ENCODE data around the gene MYDGF.

MYDGF gene

DNA sequence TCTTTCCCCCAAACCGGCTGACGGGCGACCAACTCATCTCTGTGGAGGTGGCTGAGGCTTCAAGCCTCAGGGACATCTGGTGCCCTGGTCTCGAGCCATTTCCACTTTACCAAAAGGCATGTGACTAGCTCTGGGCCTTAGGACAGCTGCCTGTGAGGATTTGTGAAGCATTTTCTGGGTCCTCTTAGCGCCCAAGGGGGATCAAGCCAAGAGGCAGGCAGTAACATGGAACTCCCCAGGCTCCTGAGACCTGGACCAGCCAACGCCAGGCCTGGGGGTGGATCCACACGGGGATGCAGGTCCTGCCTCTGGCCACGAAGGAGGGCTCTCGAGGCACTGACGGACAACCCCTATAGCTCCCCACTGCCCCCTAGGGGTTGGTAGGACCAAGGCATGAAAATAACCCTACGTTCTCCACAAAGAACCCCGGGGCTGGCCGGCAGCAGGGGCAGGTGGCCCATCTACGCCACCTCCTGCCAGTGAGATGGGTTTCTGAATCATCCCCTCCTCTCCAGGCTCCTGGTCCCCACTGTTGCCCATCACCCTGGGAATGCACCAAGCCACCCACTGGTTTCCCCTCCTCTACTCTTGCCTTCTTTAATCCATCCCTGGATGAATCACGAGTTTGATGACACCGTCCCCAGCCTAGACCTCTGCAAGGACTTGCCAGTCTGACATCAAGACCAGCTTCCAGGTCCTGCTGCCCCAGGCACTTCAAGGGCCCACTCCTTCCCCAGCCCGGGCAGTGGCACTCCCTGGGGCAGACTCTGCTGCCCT is 7.0 kb upstream of the MYDGF start:
- DNase-seq: peak in 5 of 56 donors; percentile 4 to 30 (median 14)

DNA sequence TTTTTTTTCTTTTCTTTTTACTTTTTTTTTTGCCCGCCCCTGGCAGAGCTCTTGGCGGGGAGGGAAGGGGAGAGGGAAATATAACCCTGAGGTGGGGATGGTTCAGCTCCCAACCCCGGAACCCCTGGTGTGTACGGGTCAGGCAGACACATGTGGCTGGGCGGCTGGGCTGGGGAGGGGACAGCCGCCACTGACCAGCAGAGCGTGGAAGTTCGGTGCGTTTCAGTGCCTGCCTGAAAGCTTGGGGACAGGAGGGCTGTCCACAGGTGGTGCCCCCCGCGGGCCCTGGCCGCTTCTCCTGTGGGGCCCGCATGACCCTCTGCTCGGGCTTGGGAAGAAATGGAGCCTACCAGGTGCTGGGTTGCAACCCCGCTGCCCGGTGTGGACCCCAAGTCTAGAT is 5.2 kb upstream of the MYDGF start:
- DNase-seq: no peak

DNA sequence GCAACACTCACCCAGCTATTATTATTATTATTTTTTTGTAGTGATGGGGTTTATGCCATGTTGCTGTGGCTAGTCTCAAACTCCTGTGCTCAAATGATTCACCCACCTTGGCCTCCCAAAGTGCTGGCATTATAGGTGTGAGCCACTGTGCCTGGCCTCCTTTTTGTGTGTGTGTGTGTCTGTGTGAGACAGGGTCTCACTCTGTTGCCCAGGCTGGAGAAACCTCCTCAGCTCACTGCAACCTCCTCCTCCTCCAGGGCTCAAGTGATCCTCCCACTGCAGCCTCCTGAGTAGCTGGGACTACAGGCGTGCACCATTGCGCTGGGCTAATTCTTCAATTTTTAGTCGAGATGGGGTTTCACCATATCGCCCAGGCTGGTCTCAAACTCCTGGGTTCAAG is 3.6 kb upstream of the MYDGF start:
- no peak for DNase-seq

DNA sequence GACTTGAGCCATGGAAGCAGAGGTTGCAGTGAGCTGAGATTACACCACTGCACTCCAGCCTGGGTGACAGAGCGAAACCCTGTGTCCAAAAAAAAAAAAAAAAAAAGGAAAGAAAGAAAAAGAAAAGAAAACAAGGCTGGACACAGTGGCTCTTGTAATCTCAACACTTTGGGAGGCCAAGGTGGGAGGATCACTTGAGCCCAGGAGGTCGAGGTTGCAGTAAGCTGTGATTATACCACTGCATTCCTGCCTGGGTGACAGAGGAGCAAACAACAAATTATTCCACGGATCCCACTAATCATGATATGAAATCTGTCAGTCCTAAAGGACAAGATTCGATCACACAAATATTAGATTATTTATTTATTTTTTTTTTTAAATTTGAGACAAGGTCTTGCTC is 3.1 kb upstream of the MYDGF start:
- no peak for DNase-seq

DNA sequence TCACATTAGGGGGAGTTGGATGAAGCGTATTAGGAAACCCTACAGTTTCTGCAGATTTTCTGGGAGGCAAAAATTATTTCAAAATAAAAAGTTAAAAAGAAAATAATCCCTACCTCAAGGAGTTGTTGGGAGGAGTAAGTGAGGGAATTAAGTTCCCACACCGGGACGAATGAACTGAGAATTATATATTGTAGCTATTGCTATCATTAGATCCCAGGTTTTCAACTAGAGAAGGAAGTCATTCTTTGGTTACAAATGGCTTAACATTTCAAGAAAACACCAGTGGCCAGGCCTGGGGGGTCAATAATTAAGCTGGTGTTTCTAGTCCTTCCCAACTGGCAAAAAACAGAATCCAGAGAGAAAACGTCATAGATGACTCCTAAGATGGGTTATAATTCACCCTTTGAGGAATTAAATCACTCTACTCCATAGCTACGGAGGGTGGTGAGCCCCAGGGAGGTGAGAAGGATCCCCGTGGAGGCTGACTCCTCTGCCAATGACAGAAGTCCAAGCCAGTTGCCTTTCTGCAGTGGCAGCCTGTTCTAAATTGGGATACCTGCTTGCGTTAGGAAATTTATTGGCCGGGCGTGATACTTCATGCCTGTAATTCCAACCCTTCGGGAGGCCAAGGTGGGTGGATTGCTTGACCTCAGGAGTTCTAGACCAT is 1.2 kb upstream of the MYDGF start:
- DNase-seq: no peak

DNA sequence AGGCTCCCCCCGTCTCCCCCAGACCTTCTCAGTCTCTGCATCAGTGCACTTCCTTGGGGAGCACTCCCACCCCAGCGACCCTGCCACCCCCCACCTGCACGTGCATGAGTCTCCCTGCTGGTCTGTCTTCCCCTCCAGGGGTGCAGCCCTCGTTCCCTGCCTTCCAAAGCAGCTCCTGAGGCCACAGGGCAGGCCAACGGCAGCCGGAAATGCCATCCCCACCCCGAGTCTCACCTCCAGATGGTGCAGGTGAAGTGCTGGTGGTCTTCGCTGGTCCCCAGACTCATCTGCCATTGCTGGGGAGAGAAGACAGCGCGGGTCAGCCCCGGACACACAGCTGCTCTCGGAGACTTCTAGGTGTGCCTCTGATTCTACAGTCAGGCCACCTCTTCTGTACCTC is 5.5 kb downstream of the MYDGF start:
- DNase-seq: no peak

DNA sequence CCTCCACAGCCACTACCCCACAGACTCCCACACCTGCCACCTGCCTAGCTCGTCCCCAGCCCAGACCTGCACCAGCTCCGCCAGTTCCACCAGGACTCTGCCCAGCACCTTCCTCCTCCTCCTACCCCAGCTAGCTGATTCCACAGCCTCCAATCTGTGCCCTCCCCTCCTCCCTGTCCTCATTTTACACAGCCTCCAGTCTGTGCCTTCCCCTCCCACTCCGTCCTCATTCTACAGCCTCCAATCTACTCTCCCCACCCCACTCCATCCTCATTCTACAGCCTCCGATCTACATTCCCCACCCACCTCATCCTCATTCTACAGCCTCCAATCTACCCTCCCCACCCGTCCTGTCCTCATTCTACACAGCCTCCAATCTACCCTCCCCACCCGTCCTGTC is 7.3 kb downstream of the MYDGF start:
- DNase-seq: no peak

DNA sequence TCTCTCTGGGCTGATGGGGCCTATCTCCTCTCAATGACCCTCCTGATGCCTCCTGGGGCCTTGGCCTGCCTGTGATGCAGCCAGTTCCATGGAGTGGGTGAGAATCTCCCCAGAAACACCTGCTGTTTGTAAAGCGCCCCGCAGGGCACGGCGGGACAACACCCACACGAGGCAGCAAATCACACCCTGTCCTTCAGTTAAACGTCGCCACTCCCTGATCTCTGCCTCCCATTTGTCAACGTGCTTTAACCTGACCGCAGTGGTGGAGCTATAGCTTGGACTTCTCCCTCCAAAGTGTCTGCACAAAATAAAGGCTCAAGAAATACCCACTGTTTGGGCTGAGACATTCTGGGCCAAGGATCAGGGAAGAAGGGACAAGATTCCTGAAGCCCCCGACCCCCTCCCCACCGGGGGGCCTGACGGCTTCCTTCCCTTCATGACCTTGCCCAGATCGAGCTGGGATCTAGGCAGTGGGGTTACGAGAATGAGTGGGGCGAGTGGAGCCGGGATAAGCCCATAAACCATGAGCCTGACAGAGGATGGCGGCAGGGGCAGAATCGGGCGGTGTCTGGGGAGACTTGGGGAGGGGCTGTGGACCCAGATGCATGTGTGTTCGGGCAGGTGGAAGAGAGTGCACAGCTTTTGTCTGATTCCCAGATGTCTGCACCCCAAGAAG is 8.0 kb downstream of the MYDGF start:
- no peak for DNase-seq

DNA sequence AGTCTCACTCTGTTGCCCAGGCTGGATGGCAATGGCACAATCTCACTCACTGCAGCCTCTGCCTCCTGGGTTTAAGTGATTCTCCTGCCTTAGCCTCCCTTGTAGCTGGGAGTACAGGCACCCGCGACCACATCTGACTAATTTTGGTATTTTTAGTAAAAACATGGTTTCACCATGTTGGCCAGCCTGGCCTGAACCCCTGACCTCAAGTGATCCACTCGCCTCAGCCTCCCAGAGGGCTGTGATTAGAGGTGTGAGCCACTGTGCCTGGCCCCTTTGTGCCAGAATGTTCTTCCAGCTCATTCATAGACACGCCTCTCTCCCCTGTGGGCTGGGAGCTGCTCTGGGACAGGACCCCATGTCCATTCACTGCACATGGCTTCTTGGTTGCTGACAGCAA is 9.1 kb downstream of the MYDGF start:
- no peak for DNase-seq

DNA sequence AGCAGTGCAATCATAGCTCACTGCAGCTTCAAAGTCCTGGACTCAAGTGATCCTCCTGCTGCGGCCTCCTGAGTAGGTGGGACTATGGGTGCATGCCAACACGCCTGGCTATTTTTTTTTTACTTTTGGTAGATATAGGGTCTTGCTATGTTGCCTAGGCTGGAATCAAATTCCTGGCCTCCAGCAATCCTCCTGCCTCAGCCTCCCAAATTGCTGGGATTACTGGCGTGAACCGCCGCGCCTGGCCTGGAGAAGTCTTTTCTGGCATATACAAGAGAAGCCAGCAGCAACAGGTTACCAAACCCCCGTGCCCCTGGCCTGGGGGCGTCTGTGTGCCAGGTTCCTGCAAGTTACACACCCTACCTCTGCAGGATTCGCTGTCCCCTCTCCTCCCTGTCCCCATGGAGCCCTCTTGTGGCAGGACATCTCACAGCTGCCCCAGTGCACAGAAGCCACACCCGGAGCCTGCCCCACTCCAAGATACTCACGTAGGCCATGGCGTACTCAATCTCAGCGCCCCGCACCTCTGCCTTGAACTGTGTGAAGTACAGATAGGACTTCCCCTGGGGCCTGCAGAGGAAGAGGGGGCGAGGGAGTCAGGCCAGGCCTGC is 9.9 kb downstream of the MYDGF start:
- no peak for DNase-seq

DNA sequence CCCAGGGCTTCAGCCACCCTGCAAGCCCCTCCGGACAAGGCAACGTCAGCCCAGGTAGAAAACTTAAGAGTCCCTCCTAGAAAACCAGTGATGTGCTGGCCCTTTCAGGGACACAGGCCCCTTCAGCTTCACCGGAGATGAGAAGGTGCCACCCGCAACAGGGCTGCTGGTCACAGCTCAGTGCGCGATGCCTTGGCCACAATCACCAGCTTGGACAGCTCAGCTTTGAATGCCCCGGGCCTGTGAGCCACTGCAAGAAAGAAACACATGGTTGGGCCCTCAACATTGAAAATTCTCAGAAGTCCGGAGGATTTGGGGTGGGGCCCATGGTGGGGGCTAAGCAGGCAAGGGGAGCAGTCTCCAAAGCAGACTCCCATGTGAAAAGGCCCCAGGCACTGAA is 12.3 kb downstream of the MYDGF start:
- DNase-seq: no peak

DNA sequence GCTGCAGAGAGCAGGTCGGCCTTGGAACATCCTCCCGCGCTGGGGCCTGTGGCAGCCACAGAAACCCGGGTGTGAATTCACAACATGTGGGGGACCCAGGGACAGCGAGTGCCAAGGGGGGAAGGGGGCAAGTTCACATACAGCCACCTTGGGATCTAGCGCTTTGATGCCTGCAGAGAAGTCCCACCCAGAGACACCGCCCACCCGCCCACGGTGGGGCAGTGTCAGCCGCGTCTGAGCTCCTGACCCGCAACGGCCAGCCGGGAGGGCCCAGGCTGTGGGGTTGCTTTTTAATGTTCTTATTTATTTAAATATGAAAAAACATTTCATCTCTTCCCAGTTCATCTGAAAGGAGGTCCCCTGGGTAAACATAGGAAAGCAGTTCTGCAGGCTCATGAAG is 12.9 kb downstream of the MYDGF start:
- no peak for DNase-seq

DNA sequence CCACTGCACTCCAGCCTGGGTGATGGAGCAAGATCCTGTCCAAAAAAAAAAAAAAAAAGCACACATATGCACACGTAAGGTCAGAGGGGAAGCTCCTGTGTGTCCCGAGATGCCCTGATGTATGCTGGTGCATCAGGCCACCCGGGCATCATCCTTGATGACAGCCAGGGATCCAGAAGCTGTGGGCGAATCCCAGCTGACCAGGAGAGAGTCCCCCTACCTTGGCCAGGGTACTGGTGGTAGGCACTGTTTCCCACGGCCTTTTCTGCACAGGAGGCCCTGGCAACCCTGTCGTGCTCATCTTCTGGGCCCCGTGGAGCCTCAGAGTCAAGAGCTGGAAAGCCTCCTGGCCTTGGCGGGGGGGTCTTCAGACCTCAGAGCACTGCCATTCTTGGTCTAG is 14.0 kb downstream of the MYDGF start:
- no peak for DNase-seq

DNA sequence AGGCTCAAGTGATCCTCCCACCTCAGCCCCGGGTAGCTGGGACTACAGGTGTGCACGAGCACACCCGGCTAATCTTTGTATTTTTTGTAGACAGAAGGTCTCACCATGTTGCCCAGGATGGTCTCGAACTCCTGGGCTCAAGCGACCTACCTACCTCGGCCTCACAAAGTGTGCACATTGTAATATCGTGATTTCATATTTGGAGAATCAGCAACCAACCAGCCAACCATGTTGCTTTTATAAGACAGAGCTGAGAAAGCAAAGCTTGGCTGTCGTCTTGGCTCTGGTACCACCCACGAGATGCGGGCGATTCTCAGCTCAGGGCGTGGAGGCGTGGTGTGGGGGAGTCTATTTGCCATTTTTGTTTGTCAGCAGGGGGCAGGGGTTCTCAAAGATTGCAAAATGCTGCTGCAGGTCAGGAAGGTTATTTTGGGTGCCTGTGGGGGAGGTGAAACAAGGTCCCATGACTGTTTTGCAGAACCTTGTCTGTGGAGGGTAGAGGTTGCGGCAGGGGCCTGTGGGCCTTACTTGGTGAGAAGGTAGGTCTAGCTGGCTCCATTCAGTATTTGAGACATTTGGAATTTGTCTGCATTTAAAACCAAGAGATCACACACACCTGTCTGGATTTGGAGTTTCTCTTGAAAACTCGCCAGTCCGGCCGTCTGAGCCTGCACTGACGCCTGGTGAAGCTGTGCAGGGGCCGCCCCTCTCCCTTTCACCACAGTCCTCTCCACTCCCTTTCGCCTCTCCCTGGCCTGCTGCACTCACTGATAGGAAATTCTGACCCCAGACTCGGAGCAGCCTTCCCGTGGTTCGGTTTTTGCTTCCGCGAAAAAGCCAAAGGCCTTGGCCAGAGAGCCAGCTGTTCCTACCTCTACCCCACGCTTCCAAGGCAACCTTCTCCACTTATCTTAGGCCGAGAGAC is 15.4 kb downstream of the MYDGF start:
- DNase-seq: peak in 9 of 56 donors; percentile 2 to 34 (median 26)

DNA sequence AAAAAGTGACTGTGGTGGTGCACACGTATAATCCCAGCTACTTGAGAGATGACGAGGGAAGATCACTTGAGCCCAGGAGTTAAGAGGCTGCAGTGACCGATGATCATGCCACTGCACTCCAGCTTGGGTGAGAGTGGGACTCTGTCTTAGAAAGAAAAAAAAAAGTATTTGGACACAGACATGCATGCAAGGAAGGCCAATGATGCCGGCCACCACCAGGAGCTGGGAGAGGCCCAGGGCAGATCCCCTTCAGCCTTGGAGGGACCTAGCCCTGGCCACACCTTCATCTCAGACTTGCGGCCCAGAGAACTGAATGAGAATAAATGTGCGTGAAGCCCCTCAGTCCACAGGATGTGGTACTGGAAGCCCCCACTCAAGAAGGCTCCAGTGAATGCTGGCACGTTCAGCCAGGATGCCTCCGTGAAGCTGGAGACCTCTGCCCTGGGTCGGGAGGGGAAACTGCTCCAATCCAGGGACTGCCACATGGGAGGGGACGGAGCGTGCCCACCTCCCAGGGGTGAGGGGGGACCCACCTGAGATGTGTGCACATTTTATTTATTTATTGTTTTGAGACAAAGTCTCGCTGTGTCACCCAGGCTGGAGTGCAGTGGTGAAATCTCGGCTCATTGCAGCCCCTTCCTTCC is 16.2 kb downstream of the MYDGF start:
- no peak for DNase-seq

DNA sequence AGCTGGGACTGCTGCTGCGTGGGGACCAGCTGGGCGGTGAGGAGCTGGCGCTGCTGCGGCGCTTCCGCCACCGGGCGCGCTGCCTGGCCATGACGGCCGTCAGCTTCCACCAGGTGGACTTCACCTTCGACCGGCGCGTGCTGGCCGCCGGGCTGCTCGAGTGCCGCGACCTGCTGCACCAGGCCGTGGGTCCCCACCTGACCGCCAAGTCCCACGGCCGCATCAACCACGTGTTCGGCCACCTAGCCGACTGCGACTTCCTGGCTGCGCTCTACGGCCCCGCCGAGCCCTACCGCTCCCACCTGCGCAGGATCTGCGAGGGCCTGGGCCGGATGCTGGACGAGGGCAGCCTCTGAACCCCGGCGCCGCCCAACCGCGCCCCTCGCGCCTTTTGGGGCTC is 18.1 kb downstream of the MYDGF start:
- no peak for DNase-seq

DNA sequence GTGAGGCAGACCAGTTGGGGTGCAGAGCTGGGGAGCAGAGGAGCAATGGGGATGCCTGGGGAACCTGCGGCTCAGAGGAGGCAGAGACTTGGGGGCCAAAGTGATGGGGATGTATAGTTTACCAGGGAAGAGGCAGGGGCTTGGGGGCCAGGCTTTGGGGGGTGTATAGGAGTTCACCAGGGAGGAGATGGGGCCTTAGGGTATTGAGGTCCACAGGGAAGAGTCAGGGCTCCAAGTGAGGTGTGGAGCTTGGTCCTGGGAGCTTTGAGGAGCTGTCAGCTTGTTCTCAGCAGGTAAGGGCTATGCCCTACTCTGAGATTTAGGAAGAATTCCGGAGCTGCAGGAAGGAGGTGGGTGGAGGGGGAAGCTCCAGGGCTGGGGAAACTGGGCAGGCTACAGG is 20.0 kb downstream of the MYDGF start:
- no peak for DNase-seq

DNA sequence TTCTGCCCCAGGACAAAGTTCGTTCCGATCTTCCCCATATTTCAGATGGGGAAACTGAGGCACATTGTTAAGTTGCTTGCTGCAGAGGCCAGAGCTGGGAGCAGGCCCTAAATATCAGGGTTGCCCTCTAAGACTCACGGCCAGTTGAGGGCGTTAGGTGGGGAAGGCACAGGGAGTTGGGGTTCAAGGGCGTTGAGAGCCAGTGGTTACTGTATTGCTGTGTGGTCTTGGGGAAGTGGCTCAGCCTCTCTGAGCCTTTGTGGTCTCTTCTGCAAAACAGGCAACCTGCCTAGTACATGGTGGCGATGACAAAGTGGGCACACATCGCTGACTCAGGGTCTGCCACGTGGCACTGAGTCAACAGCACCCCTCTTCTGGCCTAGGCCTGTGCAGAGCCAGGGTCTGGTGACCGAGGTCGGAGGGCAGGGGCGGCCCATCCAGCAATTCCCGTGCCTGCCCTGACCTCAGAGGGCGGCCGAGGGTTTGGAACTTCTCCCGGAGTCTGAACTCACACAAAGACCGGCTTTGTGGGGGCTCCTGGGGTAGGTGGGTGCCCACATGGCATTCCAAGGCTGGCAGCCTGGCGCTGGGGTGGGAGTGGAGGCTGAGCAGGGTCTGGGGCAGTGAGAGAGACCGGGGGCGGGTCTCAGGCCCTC is 20.6 kb downstream of the MYDGF start:
- DNase-seq: peak in 1 of 56 donors; percentile 8

DNA sequence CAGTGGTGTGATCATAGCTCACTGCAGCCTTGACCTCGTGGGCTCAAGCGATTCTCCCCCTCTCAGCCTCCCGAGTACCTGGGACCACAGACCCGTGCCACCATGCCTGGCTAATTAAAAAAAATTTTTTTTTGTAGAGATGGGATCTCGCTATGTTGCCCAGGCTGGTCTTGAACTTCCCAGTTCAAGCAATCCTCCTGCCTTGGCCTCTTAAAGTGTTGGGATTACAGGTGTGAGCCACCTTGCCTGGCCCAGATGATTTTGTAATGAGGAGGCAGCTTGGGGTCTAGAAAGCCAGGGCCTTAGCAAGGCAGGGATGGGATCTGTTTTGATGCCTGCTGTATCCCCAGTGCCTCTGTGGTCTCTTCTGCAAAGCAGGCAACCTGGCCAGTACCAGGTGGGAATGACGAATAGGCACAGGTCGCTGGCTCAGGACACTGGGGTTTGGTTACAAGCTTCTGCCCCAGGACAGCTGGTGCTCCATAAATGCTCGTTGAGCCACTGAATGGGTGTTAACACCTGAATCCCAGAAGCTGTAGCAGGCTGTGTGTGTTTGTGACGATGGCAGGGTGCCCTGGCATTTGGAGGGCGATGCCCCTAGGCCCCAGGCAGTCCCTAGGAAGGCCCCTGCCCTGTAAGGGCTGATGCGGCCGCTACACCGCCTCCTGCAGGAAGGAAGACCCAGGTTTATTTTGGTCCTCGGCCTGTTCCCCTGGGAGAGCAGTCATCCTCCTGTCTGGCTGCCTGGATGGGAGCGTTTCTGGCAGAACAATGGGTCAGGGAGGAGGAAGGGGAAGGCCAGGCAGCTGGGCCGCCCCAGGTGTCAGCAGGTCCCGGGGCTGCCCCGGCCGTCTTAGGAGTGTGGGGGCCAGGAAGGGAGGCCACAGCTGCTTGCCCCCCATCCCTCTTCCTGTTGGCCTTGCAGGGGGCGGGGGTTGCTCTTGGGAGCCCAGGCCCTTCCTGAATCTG is 22.2 kb downstream of the MYDGF start:
- no peak for DNase-seq
